Measurements from ENCODE around the gene ATP6V1G1.

DNA sequence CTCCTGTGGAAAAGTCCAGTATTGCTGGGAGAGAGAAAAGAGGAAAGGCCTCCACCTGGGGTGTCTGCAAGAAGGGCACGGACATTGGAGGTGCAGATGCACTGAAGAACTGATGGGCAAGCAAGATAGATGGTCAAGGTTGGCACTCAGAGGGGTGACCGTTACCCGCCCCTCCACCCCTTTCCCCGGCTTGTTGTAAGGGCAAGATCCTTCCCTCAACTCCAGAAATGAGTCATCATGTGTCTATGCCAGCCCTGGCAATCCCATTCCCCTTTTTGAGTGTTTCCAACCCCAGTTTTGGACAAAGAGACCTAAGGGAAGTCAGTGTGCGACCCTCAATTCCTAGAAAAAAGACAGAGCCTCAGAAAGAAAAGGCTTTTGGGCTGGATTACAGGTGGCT lies 34.9 kb upstream of the ATP6V1G1 start:
- TF ChIP-seq EZH2phosphoT487 (conservative IDR thresholded peaks at IDR 0.05; ENCODE audit: low read length) (no peak), CTCF (IDR thresholded peaks at IDR 0.05; ENCODE audit: insufficient read depth, low read length, poor library complexity, severe bottlenecking) (no peak)
